NOMO-1 (cell line): ENCODE data around the gene TTC28.

ENCODE experiments used
- DNase-seq, 2 experiments: peaks; one replicate each; lab custom pipeline; 2025; ENCODE audit not compliant: unreplicated experiment in 2 of 2; lab: John Stamatoyannopoulos, UW

The TTC28 gene

GRCh38 chr22:28413612-28414399, 265.8 kb downstream of the TTC28 start:
- DNase-seq = no peak

GRCh38 chr22:28412109-28412508, 267.5 kb downstream of the TTC28 start:
- no peak for DNase-seq

- no peak for DNase-seq
Measured at GRCh38 chr22:28411125-28411524, 268.5 kb downstream of the TTC28 start.

- no peak for DNase-seq
Measured at GRCh38 chr22:28410050-28410816, 269.4 kb downstream of the TTC28 start.

GRCh38 chr22:28408709-28409108, 270.9 kb downstream of the TTC28 start:
- DNase-seq = no peak

- no peak for DNase-seq
Measured at GRCh38 chr22:28407645-28408044, 272.0 kb downstream of the TTC28 start.

- no peak for DNase-seq
Measured at GRCh38 chr22:28406246-28406645, 273.4 kb downstream of the TTC28 start.

- no peak for DNase-seq
Measured at GRCh38 chr22:28405588-28405987, 274.1 kb downstream of the TTC28 start.

- DNase-seq = no peak
Measured at GRCh38 chr22:28402539-28402938, 277.1 kb downstream of the TTC28 start.

GRCh38 chr22:28402060-28402459, 277.6 kb downstream of the TTC28 start:
- DNase-seq = no peak

- no peak for DNase-seq
Measured at GRCh38 chr22:28398981-28399380, 280.7 kb downstream of the TTC28 start.

- no peak for DNase-seq
Measured at GRCh38 chr22:28398355-28398754, 281.3 kb downstream of the TTC28 start.

- no peak for DNase-seq
Measured at GRCh38 chr22:28397306-28397705, 282.3 kb downstream of the TTC28 start.

GRCh38 chr22:28395920-28396753, 283.5 kb downstream of the TTC28 start:
- no peak for DNase-seq

GRCh38 chr22:28395520-28395919, 284.1 kb downstream of the TTC28 start:
- DNase-seq = no peak

- no peak for DNase-seq
Measured at GRCh38 chr22:28394513-28395110, 285.0 kb downstream of the TTC28 start.

- DNase-seq = no peak
Measured at GRCh38 chr22:28381429-28382167, 298.0 kb downstream of the TTC28 start.

- DNase-seq = peak in 1 of 2 experiments; percentile 69
Measured at GRCh38 chr22:28379951-28380350, 299.7 kb downstream of the TTC28 start.

GRCh38 chr22:28379075-28379779, 300.4 kb downstream of the TTC28 start:
- peak; percentile 40 to 73 for DNase-seq
